IMR-90 (cell line): ENCODE data around the gene API5. TPM values are rescaled to one million over a fixed set of nuclear protein-coding genes. Genes with fewer than 3 reads are reported as not detected.

ENCODE experiments used
- ATAC-seq: fragments of 200-7000 bp; cut with Tn5 transposase; 2 replicates; pipeline ENCODE4 v1.9.1; 2020; ENCODE audit warnings: low read depth, mild to moderate bottlenecking, moderate library complexity
- BruUV-seq: library from RNA; stranded (reverse); fragments of 400-500 nt; replicated peaks from 2 replicates; lab custom pipeline; 2021; lab: Mats Ljungman, UMichigan
- CTCF ChIA-PET: fragments of 300-600 bp; formaldehyde crosslinking; extraction: SDS; loops from one replicate; lab custom pipeline; 2021; ENCODE audit warnings: antibody characterized with exemption; lab: Yijun Ruan, JAX
- POLR2A ChIA-PET: fragments of 300-600 bp; sonication (Branson Sonifier 250); formaldehyde crosslinking; loops from one replicate; lab custom pipeline; 2022; ENCODE audit warnings: antibody characterized with exemption; ENCODE audit not compliant: unreplicated experiment; lab: Charles Lee
- DNase-seq: peaks from one replicate; pipeline ENCODE4 v3.0.0; 2013
- H2AFZ ChIP-seq: replicated peaks from 2 replicates; pipeline ENCODE3; 2013; ENCODE audit warnings: low read length, mild to moderate bottlenecking; ENCODE audit not compliant: poor library complexity
- H2AK5ac ChIP-seq: 2 replicates; pipeline ENCODE4 v1.6.1; 2013; ENCODE audit warnings: low read depth, low read length, inconsistent platforms
- H2AK9ac ChIP-seq: replicated peaks from 2 replicates; pipeline ENCODE3; 2013; ENCODE audit warnings: mild to moderate bottlenecking, low read depth, low read length, moderate library complexity; ENCODE audit not compliant: poor library complexity
- H2BK120ac ChIP-seq: 2 replicates; pipeline ENCODE4 v1.6.1; 2013; ENCODE audit warnings: low read depth, low read length, inconsistent platforms
- H2BK15ac ChIP-seq: 3 replicates; pipeline ENCODE4 v1.6.1; 2013; ENCODE audit warnings: low read depth, low read length, inconsistent platforms
- H2BK20ac ChIP-seq: 2 replicates; pipeline ENCODE4 v1.6.1; 2013; ENCODE audit warnings: low read depth, mild to moderate bottlenecking, inconsistent platforms, low read length, moderate library complexity
- H2BK5ac ChIP-seq: 2 replicates; pipeline ENCODE4 v1.6.1; 2013; ENCODE audit warnings: mild to moderate bottlenecking, low read depth, low read length, inconsistent platforms; ENCODE audit not compliant: poor library complexity, severe bottlenecking
- H3K14ac ChIP-seq: replicated peaks from 2 replicates; pipeline ENCODE4 v1.6.1; 2013; ENCODE audit warnings: low read depth, low read length, inconsistent platforms
- H3K18ac ChIP-seq: 2 replicates; pipeline ENCODE4 v1.6.1; 2013; ENCODE audit warnings: low read depth, low read length, control low read depth
- H3K23ac ChIP-seq: 2 replicates; pipeline ENCODE4 v1.6.1; 2013; ENCODE audit warnings: low read depth, low read length, inconsistent platforms
- H3K27ac ChIP-seq: 2 replicates; pipeline ENCODE4 v1.5.1; 2013; ENCODE audit warnings: mild to moderate bottlenecking, control low read depth, low read length; ENCODE audit not compliant: insufficient read depth
- H3K27me3 ChIP-seq: 2 replicates; pipeline ENCODE4 v1.6.1; 2013; ENCODE audit warnings: low read length; ENCODE audit not compliant: control insufficient read depth, insufficient read depth
- H3K36me3 ChIP-seq: 2 replicates; pipeline ENCODE4 v1.6.1; 2013; ENCODE audit warnings: low read length, mixed read lengths; ENCODE audit not compliant: control insufficient read depth, insufficient read depth
- H3K4ac ChIP-seq: 2 replicates; pipeline ENCODE4 v1.6.1; 2013; ENCODE audit warnings: low read depth, low read length, inconsistent platforms
- H3K4me1 ChIP-seq: 2 replicates; pipeline ENCODE4 v1.6.1; 2013; ENCODE audit warnings: low read length, mixed read lengths; ENCODE audit not compliant: control insufficient read depth, insufficient read depth
- H3K4me2 ChIP-seq: 2 replicates; pipeline ENCODE4 v1.6.1; 2013; ENCODE audit warnings: low read depth, mild to moderate bottlenecking, control low read depth, low read length, moderate library complexity
- H3K4me3 ChIP-seq: 2 replicates; pipeline ENCODE4 v1.5.1; 2013; ENCODE audit warnings: low read depth, mild to moderate bottlenecking, control low read depth, low read length, moderate library complexity; ENCODE audit not compliant: insufficient read depth
- H3K56ac ChIP-seq: 2 replicates; pipeline ENCODE4 v1.6.1; 2013; ENCODE audit warnings: low read length, inconsistent platforms; ENCODE audit not compliant: insufficient read depth; ENCODE audit errors: extremely low read depth
- H3K79me1 ChIP-seq, 2 experiments: 2 replicates each; pipeline ENCODE4 v1.6.1; 2013; ENCODE audit warnings: low read length in 2 of 2, inconsistent platforms in 1 of 2, low read depth in 1 of 2
- H3K9ac ChIP-seq: 2 replicates; pipeline ENCODE4 v1.6.1; 2013; ENCODE audit warnings: low read depth, low read length, control low read depth
- H3K9me1 ChIP-seq: 2 replicates; pipeline ENCODE4 v1.6.1; 2013; ENCODE audit warnings: low read length, inconsistent platforms; ENCODE audit not compliant: insufficient read depth
- H3K9me3 ChIP-seq: 2 replicates; pipeline ENCODE4 v1.6.1; 2013; ENCODE audit warnings: low read length; ENCODE audit not compliant: control insufficient read depth, insufficient read depth
- H4K20me1 ChIP-seq: 2 replicates; pipeline ENCODE4 v1.6.1; 2013; ENCODE audit warnings: low read length, inconsistent platforms; ENCODE audit not compliant: insufficient read depth
- H4K5ac ChIP-seq: 2 replicates; pipeline ENCODE4 v1.6.1; 2013; ENCODE audit warnings: mild to moderate bottlenecking, low read depth, low read length, control low read depth
- H4K8ac ChIP-seq, 2 experiments: 2 replicates each; pipeline ENCODE4 v1.6.1; 2013; ENCODE audit warnings: low read depth in 2 of 2, low read length in 2 of 2, control low read depth in 1 of 2, inconsistent platforms in 1 of 2
- H4K91ac ChIP-seq: 2 replicates; pipeline ENCODE4 v1.6.1; 2013; ENCODE audit warnings: low read depth, low read length, inconsistent platforms; ENCODE audit not compliant: insufficient read depth
- BHLHE40 ChIP-seq: fragments of 150-350 bp; IDR thresholded peaks from 2 replicates; pipeline ENCODE4 v1.6.1; 2016; ENCODE audit warnings: mild to moderate bottlenecking, low read depth, low read length
- CHD1 ChIP-seq: IDR thresholded peaks from 2 replicates; pipeline ENCODE4 v1.6.1; 2012; ENCODE audit warnings: low read depth, low read length, improper control_type of control experiment
- MAFK ChIP-seq: IDR thresholded peaks from 2 replicates; pipeline ENCODE4 v1.6.1; 2012; ENCODE audit warnings: low read depth, low read length, improper control_type of control experiment
- MAZ ChIP-seq: IDR thresholded peaks from 2 replicates; pipeline ENCODE4 v1.6.1; 2012; ENCODE audit warnings: low read depth, mild to moderate bottlenecking, low read length, improper control_type of control experiment, moderate library complexity, borderline replicate concordance
- RAD21 ChIP-seq: IDR thresholded peaks from 2 replicates; pipeline ENCODE4 v1.6.1; 2012; ENCODE audit warnings: low read length, improper control_type of control experiment
- RFX5 ChIP-seq: IDR thresholded peaks from 2 replicates; pipeline ENCODE4 v1.8.0; 2012; ENCODE audit warnings: low read depth, mild to moderate bottlenecking, low read length, moderate library complexity
- SMC3 ChIP-seq: fragments of 150-350 bp; IDR thresholded peaks from 2 replicates; pipeline ENCODE4 v1.6.1; 2016; ENCODE audit warnings: low read depth, mild to moderate bottlenecking, antibody characterized with exemption, low read length, moderate library complexity
- USF2 ChIP-seq: fragments of 150-350 bp; IDR thresholded peaks from 2 replicates; pipeline ENCODE4 v1.6.1; 2017; ENCODE audit warnings: mild to moderate bottlenecking, antibody characterized with exemption, low read length, low read depth
- whole genome bisulfite sequencing, 2 experiments: methylation state at CpG; one replicate each; pipeline versions ENCODE4 v1.1.5 to v1.1.7; 2013; ENCODE audit warnings: missing lambda C conversion rate in 2 of 2; ENCODE audit not compliant: insufficient read length in 1 of 2; ENCODE audit errors: extremely low coverage in 2 of 2; 5-methylcytosine and 5-hydroxymethylcytosine counted together
- dilution Hi-C: fragments of 300-500 bp; cut with HindIII; formaldehyde crosslinking; loops from one replicate; pipeline ENCODE4 v1.14.3; 2018; ENCODE audit warnings: low sequenced_read_pairs; ENCODE audit not compliant: unreplicated experiment
- in situ Hi-C: fragments of 300-500 bp; cut with MboI; formaldehyde crosslinking; loops from 3 replicates; pipeline ENCODE4 v1.14.3; 2019; ENCODE audit warnings: low sequenced_read_pairs, inconsistent platforms, mixed read lengths
- intact Hi-C: fragments of 100-400 bp; cut with micrococcal nuclease; formaldehyde crosslinking; loops from 2 replicates; pipeline ENCODE4 v1.10.0; 2022
- polyA plus RNA-seq, 3 experiments: library from polyadenylated mRNA; depleted of rRNA; stranded (reverse); fragments of >200 nt; gene quantifications; 2 replicates each; pipeline ENCODE4 v1.2.3, GENCODE V29; 2012; ENCODE audit warnings: low replicate concordance in 1 of 3
- total RNA-seq: library from RNA; depleted of rRNA; stranded (reverse); fragments of >200 nt; gene quantifications from 2 replicates; pipeline ENCODE4 v1.2.3, GENCODE V29; 2012
- TF ChIP-seq, protein P1 (sequence below): conservative IDR thresholded peaks from 2 replicates; pipeline ENCODE4 v1.5.1; 2012; ENCODE audit warnings: mild to moderate bottlenecking, low read depth, low read length, improper control_type of control experiment

API5 gene
- total and polyA plus RNA-seq, 2 of the 4 experiments (the other 2 are of a cell fraction) = 44.9 to 59.9 TPM

- no peaks in the 10 kb centered on the region for H3K9me1 ChIP-seq
- no peak overlapping the region for H2AK5ac ChIP-seq
- no peak overlapping the region for H3K4me2 ChIP-seq
- no peaks in the 10 kb centered on the region for H3K79me1 ChIP-seq
- H3K4me1 ChIP-seq = no peaks in the 10 kb centered on the region
- H4K91ac ChIP-seq = no peak overlapping the region
- H4K8ac ChIP-seq = no peak overlapping the region
- no peaks in the 10 kb centered on the region for H3K9me3 ChIP-seq
- ATAC-seq = peak; percentile 66
- H3K14ac ChIP-seq = no peak overlapping the region
- H4K5ac ChIP-seq = no peak overlapping the region
- no peak overlapping the region for H3K4me3 ChIP-seq
- no peak overlapping the region for H2BK20ac ChIP-seq
- no peak overlapping the region for H3K27ac ChIP-seq
- in situ Hi-C loops = loop anchor here (25.0 kb wide), 1 partner anchor 1821 kb away; the partner anchor contains the start of gene LRRC4C
- H3K18ac ChIP-seq = no peak overlapping the region
- ChIA-PET CTCF (interaction anchor here (0.6 to 1.4 kb wide), 6 partner anchors 9 to 145 kb away, joined by 3 to 13 read pairs (median 4); no protein-coding TSS in a partner anchor), POLR2A (no interaction called here)
- peak overlapping the region; percentile 39 for H2AK9ac ChIP-seq
- H3K36me3 ChIP-seq = no peaks in the 10 kb centered on the region
- H4K20me1 ChIP-seq = no peaks in the 10 kb centered on the region
- 0% methylated on average over 2 of the region's 19 CpGs; no CpG with 5 or more reads in 1 of the 2 experiments for WGBS, 2 experiments
- H3K56ac ChIP-seq = no peak overlapping the region
- no TSS peak for BruUV-seq
- no peak overlapping the region for H3K9ac ChIP-seq
- no peak overlapping the region for H2BK15ac ChIP-seq
- dilution Hi-C loops = no loop called here
- DNase-seq = peak; percentile 16
- H3K4ac ChIP-seq = no peak overlapping the region
- H2AFZ ChIP-seq = peak overlapping the region; percentile 28
- no peak overlapping the region for H2BK120ac ChIP-seq
- no peak for TF ChIP-seq CHD1
- TF ChIP-seq, protein P1, sequence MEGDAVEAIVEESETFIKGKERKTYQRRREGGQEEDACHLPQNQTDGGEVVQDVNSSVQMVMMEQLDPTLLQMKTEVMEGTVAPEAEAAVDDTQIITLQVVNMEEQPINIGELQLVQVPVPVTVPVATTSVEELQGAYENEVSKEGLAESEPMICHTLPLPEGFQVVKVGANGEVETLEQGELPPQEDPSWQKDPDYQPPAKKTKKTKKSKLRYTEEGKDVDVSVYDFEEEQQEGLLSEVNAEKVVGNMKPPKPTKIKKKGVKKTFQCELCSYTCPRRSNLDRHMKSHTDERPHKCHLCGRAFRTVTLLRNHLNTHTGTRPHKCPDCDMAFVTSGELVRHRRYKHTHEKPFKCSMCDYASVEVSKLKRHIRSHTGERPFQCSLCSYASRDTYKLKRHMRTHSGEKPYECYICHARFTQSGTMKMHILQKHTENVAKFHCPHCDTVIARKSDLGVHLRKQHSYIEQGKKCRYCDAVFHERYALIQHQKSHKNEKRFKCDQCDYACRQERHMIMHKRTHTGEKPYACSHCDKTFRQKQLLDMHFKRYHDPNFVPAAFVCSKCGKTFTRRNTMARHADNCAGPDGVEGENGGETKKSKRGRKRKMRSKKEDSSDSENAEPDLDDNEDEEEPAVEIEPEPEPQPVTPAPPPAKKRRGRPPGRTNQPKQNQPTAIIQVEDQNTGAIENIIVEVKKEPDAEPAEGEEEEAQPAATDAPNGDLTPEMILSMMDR = peak; percentile 82
- TF ChIP-seq USF2 = no peak
- TF ChIP-seq RFX5 = no peak
- TF ChIP-seq RAD21 = peak; percentile 73
- no peak for TF ChIP-seq MAFK
- TF ChIP-seq BHLHE40 = no peak
- TF ChIP-seq MAZ = peak; percentile 15; the same call in 1 of the 2 replicates
- TF ChIP-seq SMC3 = peak; percentile 40; the same call in 1 of the 2 replicates
- no peak overlapping the region for H2BK5ac ChIP-seq
- no peaks in the 10 kb centered on the region for H3K27me3 ChIP-seq
- intact Hi-C loops = loop anchor here (1.0 to 5.0 kb wide), 3 partner anchors 136 to 1822 kb away; no protein-coding TSS in a partner anchor
- no peak overlapping the region for H3K23ac ChIP-seq
Observed at GRCh38 chr11:43282607-43283440, 29.0 kb upstream of the API5 start.
